H1 (cell line): ENCODE data around the gene CTTNBP2NL. TPM values are rescaled to one million over a fixed set of nuclear protein-coding genes. Genes with fewer than 3 reads are reported as not detected.

ENCODE experiments used
- CTCF ChIA-PET: fragments of 300-600 bp; sonication (Branson Sonifier 250); formaldehyde crosslinking; loops from one replicate; lab custom pipeline; 2021; ENCODE audit not compliant: partially characterized antibody; lab: Charles Lee
- POLR2A ChIA-PET: fragments of 300-600 bp; sonication (Branson Sonifier 250); formaldehyde crosslinking; loops from one replicate; lab custom pipeline; 2021; ENCODE audit warnings: inconsistent platforms; ENCODE audit not compliant: partially characterized antibody; lab: Charles Lee
- DNase-seq, 2 experiments: peaks; one replicate each; pipeline versions ENCODE4 v3.0.0 to v3.0.0-alpha.2; 2010 to 2022; ENCODE audit warnings: low spot score in 2 of 2, low read depth in 1 of 2, mixed read lengths in 1 of 2
- FAIRE-seq: peaks from 2 replicates; lab custom pipeline; 2011; peaks lifted over from hg19 to GRCh38; lab: Jason Lieb, UNC
- H2AFZ ChIP-seq: 2 replicates; pipeline ENCODE4 v1.8.1; 2012; ENCODE audit warnings: low read length, inconsistent platforms
- H2AK5ac ChIP-seq: 2 replicates; pipeline ENCODE4 v1.6.1; 2013; ENCODE audit warnings: low read depth, low read length
- H2BK120ac ChIP-seq: replicated peaks from 2 replicates; pipeline ENCODE3; 2013; ENCODE audit warnings: low read depth, low read length, inconsistent platforms
- H2BK12ac ChIP-seq: 2 replicates; pipeline ENCODE4 v1.6.1; 2013; ENCODE audit warnings: low read depth, low read length
- H2BK15ac ChIP-seq: 2 replicates; pipeline ENCODE4 v1.6.1; 2013; ENCODE audit warnings: low read length
- H2BK20ac ChIP-seq: 2 replicates; pipeline ENCODE4 v1.6.1; 2013; ENCODE audit warnings: low read length
- H2BK5ac ChIP-seq: 2 replicates; pipeline ENCODE4 v1.6.1; 2013; ENCODE audit warnings: low read depth, low read length
- H3K14ac ChIP-seq: 2 replicates; pipeline ENCODE4 v1.6.1; 2013; ENCODE audit warnings: inconsistent platforms; ENCODE audit not compliant: insufficient read length
- H3K18ac ChIP-seq: 2 replicates; pipeline ENCODE4 v1.6.1; 2013; ENCODE audit warnings: low read length; ENCODE audit errors: extremely low read depth
- H3K23ac ChIP-seq: 2 replicates; pipeline ENCODE4 v1.6.1; 2013; ENCODE audit warnings: inconsistent platforms; ENCODE audit not compliant: insufficient read length
- H3K23me2 ChIP-seq: 2 replicates; pipeline ENCODE4 v1.6.1; 2013; ENCODE audit warnings: low read depth, low read length
- H3K27ac ChIP-seq: 2 replicates; pipeline ENCODE4 v1.6.1; 2011; ENCODE audit warnings: low read depth, low read length, inconsistent platforms
- H3K27me3 ChIP-seq, 4 experiments: replicated peaks in 1 of 4; 1 replicate in 1 of 4; 2 replicates in 3 of 4; pipeline versions ENCODE4 v1.6.1 to v1.8.1; 2011 to 2013; ENCODE audit warnings: low read length in 3 of 4, mild to moderate bottlenecking in 3 of 4, inconsistent platforms in 2 of 4, mixed read lengths in 2 of 4, moderate library complexity in 1 of 4; ENCODE audit not compliant: control insufficient read depth in 3 of 4, insufficient read depth in 3 of 4; ENCODE audit errors: extremely low read depth in 1 of 4
- H3K36me3 ChIP-seq, 4 experiments: 2 replicates each; pipeline versions ENCODE4 v1.6.1 to v1.8.1; 2011 to 2013; ENCODE audit warnings: mild to moderate bottlenecking in 4 of 4, low read length in 3 of 4, moderate library complexity in 2 of 4, control low read depth in 1 of 4, inconsistent platforms in 1 of 4; ENCODE audit not compliant: insufficient read depth in 4 of 4, control insufficient read depth in 2 of 4
- H3K4ac ChIP-seq: replicated peaks from 2 replicates; pipeline ENCODE3; 2013; ENCODE audit warnings: low read length, low read depth, mixed read lengths, inconsistent platforms; ENCODE audit not compliant: insufficient read length
- H3K4me1 ChIP-seq, 4 experiments: replicated peaks in 1 of 4; 1 replicate in 1 of 4; 2 replicates in 3 of 4; pipeline versions ENCODE4 v1.6.1 to v1.8.1; 2011 to 2013; ENCODE audit warnings: low read length in 3 of 4, inconsistent platforms in 2 of 4, mixed read lengths in 1 of 4; ENCODE audit not compliant: insufficient read depth in 4 of 4, control insufficient read depth in 3 of 4
- H3K4me2 ChIP-seq, 2 experiments: 2 replicates each; pipeline versions ENCODE4 v1.6.1 to v1.8.1; 2011 to 2013; ENCODE audit warnings: low read depth in 2 of 2, low read length in 2 of 2, control low read depth in 1 of 2, inconsistent platforms in 1 of 2, mild to moderate bottlenecking in 1 of 2; ENCODE audit not compliant: insufficient read depth in 1 of 2
- H3K4me3 ChIP-seq, 4 experiments: fragments of 200-600, 300-600 bp in 1 of 4; sonication (generic), shearing (Covaris generic), sonication (Bioruptor Twin) in 1 of 4; 2 replicates each; pipeline versions ENCODE4 v1.5.1 to v1.8.1; 2011 to 2016; ENCODE audit warnings: low read length in 4 of 4, low read depth in 3 of 4, control low read depth in 2 of 4, inconsistent platforms in 2 of 4, mild to moderate bottlenecking in 2 of 4, mixed read lengths in 1 of 4, moderate library complexity in 1 of 4; ENCODE audit not compliant: insufficient read depth in 2 of 4; ENCODE audit errors: extremely low read depth in 1 of 4
- H3K56ac ChIP-seq: replicated peaks from 2 replicates; pipeline ENCODE3; 2013; ENCODE audit warnings: low read depth, mild to moderate bottlenecking, mixed read lengths, low read length, inconsistent platforms; ENCODE audit not compliant: insufficient read length
- H3K79me1 ChIP-seq: 2 replicates; pipeline ENCODE4 v1.6.1; 2013; ENCODE audit warnings: low read depth, low read length, control low read depth
- H3K79me2 ChIP-seq, 2 experiments: 2 replicates each; pipeline versions ENCODE4 v1.6.1 to v1.8.1; 2012 to 2013; ENCODE audit warnings: low read length in 2 of 2, mild to moderate bottlenecking in 2 of 2, inconsistent platforms in 1 of 2; ENCODE audit not compliant: insufficient read depth in 2 of 2, control insufficient read depth in 1 of 2
- H3K9ac ChIP-seq, 4 experiments: replicated peaks in 1 of 4; 1 replicate in 1 of 4; 2 replicates in 3 of 4; pipeline versions ENCODE4 v1.6.1 to v1.8.1; 2011 to 2013; ENCODE audit warnings: low read depth in 3 of 4, low read length in 3 of 4, control low read depth in 2 of 4, mild to moderate bottlenecking in 2 of 4, moderate library complexity in 2 of 4, inconsistent platforms in 1 of 4; ENCODE audit errors: extremely low read depth in 1 of 4
- H3K9me3 ChIP-seq, 2 experiments: 2 replicates each; pipeline versions ENCODE4 v1.6.1 to v1.8.1; 2012 to 2013; ENCODE audit warnings: mild to moderate bottlenecking in 2 of 2, moderate library complexity in 2 of 2, control low read depth in 1 of 2, inconsistent platforms in 1 of 2, low read depth in 1 of 2, low read length in 1 of 2, mixed read lengths in 1 of 2; ENCODE audit not compliant: insufficient read depth in 2 of 2
- H4K20me1 ChIP-seq, 2 experiments: replicated peaks in 1 of 2; 2 replicates each; pipeline versions ENCODE3 to v1.8.1; 2011 to 2013; ENCODE audit warnings: inconsistent platforms in 2 of 2, low read length in 2 of 2, mild to moderate bottlenecking in 1 of 2; ENCODE audit not compliant: insufficient read depth in 2 of 2, control insufficient read depth in 1 of 2
- H4K5ac ChIP-seq: 2 replicates; pipeline ENCODE4 v1.6.1; 2013; ENCODE audit warnings: low read length, low read depth, mixed read lengths, inconsistent platforms; ENCODE audit not compliant: insufficient read length
- H4K8ac ChIP-seq: 2 replicates; pipeline ENCODE4 v1.8.0; 2013; ENCODE audit warnings: mild to moderate bottlenecking, moderate library complexity, low read length, inconsistent platforms; ENCODE audit not compliant: insufficient read depth; ENCODE audit errors: extremely low read depth
- H4K91ac ChIP-seq: replicated peaks from 2 replicates; pipeline ENCODE3; 2013; ENCODE audit warnings: low read length, mixed read lengths, inconsistent platforms; ENCODE audit not compliant: insufficient read length
- ATF2 ChIP-seq: IDR thresholded peaks from 2 replicates; pipeline ENCODE4 v1.6.1; 2012; ENCODE audit warnings: low read length, inconsistent platforms
- BRCA1 ChIP-seq: IDR thresholded peaks from 2 replicates; pipeline ENCODE4 v1.6.1; 2012; ENCODE audit warnings: low read depth, low read length, improper control_type of control experiment
- CHD1 ChIP-seq: IDR thresholded peaks from 2 replicates; pipeline ENCODE4 v1.6.1; 2012; ENCODE audit warnings: low read depth, low read length, improper control_type of control experiment
- FOSL1 ChIP-seq: IDR thresholded peaks from 2 replicates; pipeline ENCODE4 v1.6.1; 2011; ENCODE audit warnings: mild to moderate bottlenecking, low read depth, low read length, moderate library complexity; ENCODE audit not compliant: insufficient read depth
- KDM1A ChIP-seq: fragments of 200-600, 300-600 bp; sonication (generic); IDR thresholded peaks from 2 replicates; pipeline ENCODE4 v1.7.1; 2016; ENCODE audit warnings: mild to moderate bottlenecking, low read length, borderline replicate concordance
- PHF8 ChIP-seq: fragments of 200-600 bp; sonication (generic); conservative IDR thresholded peaks from 2 replicates; pipeline ENCODE4 v1.7.1; 2012; ENCODE audit warnings: low read depth, mild to moderate bottlenecking, inconsistent platforms, low read length, moderate library complexity
- POLR2AphosphoS5 ChIP-seq: IDR thresholded peaks from 2 replicates; pipeline ENCODE4 v1.6.1; 2011; ENCODE audit warnings: low read depth, low read length
- SIN3A ChIP-seq, 2 experiments: IDR thresholded peaks in 1 of 2; conservative IDR thresholded peaks in 1 of 2; 2 replicates each; pipeline ENCODE4 v1.6.1; 2011 to 2012; ENCODE audit warnings: low read length in 2 of 2, improper control_type of control experiment in 1 of 2, low read depth in 1 of 2, mild to moderate bottlenecking in 1 of 2
- YY1 ChIP-seq: IDR thresholded peaks from 2 replicates; pipeline ENCODE4 v1.6.1; 2011; ENCODE audit warnings: low read depth, mild to moderate bottlenecking, low read length
- ZNF274 ChIP-seq: IDR thresholded peaks from 2 replicates; pipeline ENCODE4 v1.7.0; 2012; ENCODE audit warnings: low read length, borderline replicate concordance; ENCODE audit errors: extremely low read depth
- WGBS, 2 experiments: shearing (Covaris generic) in 1 of 2; methylation state at CpG; one replicate each; pipeline versions ENCODE4 v1.1.6 to v1.1.7; 2013 to 2015; ENCODE audit warnings: low lambda C conversion rate in 2 of 2, mixed read lengths in 2 of 2, inconsistent platforms in 1 of 2, low coverage in 1 of 2, missing lambda C conversion rate in 1 of 2; ENCODE audit not compliant: insufficient replicate concordance in 2 of 2, insufficient coverage in 1 of 2, insufficient read length in 1 of 2; ENCODE audit errors: extremely low coverage in 1 of 2, missing lambda C conversion rate in 1 of 2; 5-methylcytosine and 5-hydroxymethylcytosine counted together
- polyA plus RNA-seq, 7 experiments: library from polyadenylated mRNA; depleted of rRNA in 3 of 7; stranded (reverse) in 5 of 7; unstranded in 2 of 7; fragments of >200 nt in 5 of 7; fragments of 200-250 nt in 2 of 7; gene quantifications; 1 replicate in 5 of 7; 2 replicates in 1 of 7; 4 replicates in 1 of 7; pipeline versions ENCODE4 v1.2.1 to v1.2.3, GENCODE V29; 2011 to 2013; ENCODE audit warnings: missing spikeins in 2 of 7, mixed read lengths in 2 of 7
- total RNA-seq: library from RNA; stranded (reverse); fragmentation: NEBNext Ultra II Directional; extraction: Animal tissue kit (Norgen Biotek cat#: 25700); gene quantifications from 2 replicates; pipeline ENCODE4 v1.2.1, GENCODE V29; 2021

The CTTNBP2NL gene
- total and polyA plus RNA-seq, 2 of the 8 experiments (the other 6 are each of a cell fraction or from before 2014, with no cell fraction given) = 6.4 to 35.1 TPM

GRCh38 chr1:112466078-112466660 lies 70.2 kb downstream of the CTTNBP2NL start:
- CTCF ChIA-PET = interaction anchor here (0.6 to 7.9 kb wide), 37 partner anchors 9 to 1146 kb away, joined by 3 to 80 read pairs (median 4); partner anchors contain the start of genes CTTNBP2NL and MOV10
- TF ChIP-seq POLR2AphosphoS5 (peak; percentile 47; the same call in 1 of the 2 replicates), ATF2 (no peak), PHF8 (no peak), ZNF274 (no peak), SIN3A (conservative IDR thresholded peaks at IDR 0.05 in 1 of 2, IDR thresholded peaks at IDR 0.05 in 1 of 2; ENCODE audit: low read depth in 1 of 2, low read length in 2 of 2) (peak in 1 of 2 experiments; percentile 72; a peak in 1 of 4 replicates), BRCA1 (no peak), KDM1A (no peak; the same call in 1 of the 2 replicates), YY1 (peak; percentile 35; the same call in 1 of the 2 replicates), FOSL1 (no peak), CHD1 (no peak)

More at GRCh38 chr1:112466078-112466660, 70.2 kb downstream of the CTTNBP2NL start:
- Histone ChIP-seq H3K4me3 (peak overlapping the region in 2 of 4 experiments; percentile 10 to 37; a peak in 3 of 8 replicates), H3K27me3 (peaks cover 0 to 12% (median 3%) of the 10 kb centered on the region in 4 experiments; a peak in 4 of 7 replicates), H3K56ac (no peak overlapping the region), H4K91ac (no peak overlapping the region), H4K5ac (no peak overlapping the region), H3K23me2 (no peaks in the 10 kb centered on the region), H2BK20ac (no peak overlapping the region), H4K8ac (no peak overlapping the region; the same call in 1 of the 2 replicates), H3K4me1 (peaks cover 1 to 9% (median 5%) of the 10 kb centered on the region in 4 experiments; a peak in 5 of 7 replicates), H3K27ac (no peak overlapping the region), H2BK12ac (peak overlapping the region; percentile 78; the same call in 1 of the 2 replicates), H3K36me3 (no peaks in the 10 kb centered on the region), H3K4me2 (peak overlapping the region; percentile 11 to 56), H3K4ac (no peak overlapping the region), H4K20me1 (no peaks in the 10 kb centered on the region), H2BK5ac (no peak overlapping the region), H3K9ac (no peak overlapping the region), H2BK120ac (no peak overlapping the region), H2AFZ (peak overlapping the region; percentile 86; the same call in 1 of the 2 replicates), H3K79me2 (no peaks in the 10 kb centered on the region), H2BK15ac (no peak overlapping the region), H3K79me1 (no peaks in the 10 kb centered on the region), H2AK5ac (no peak overlapping the region), H3K9me3 (no peaks in the 10 kb centered on the region), H3K18ac (peak overlapping the region; percentile 29; the same call in 1 of the 2 replicates), H3K14ac (no peak overlapping the region), H3K23ac (no peak overlapping the region)
- POLR2A ChIA-PET = interaction anchor here (0.8 to 3.4 kb wide), 13 partner anchors 10 to 534 kb away, joined by 3 to 12 read pairs (median 3); partner anchors contain the start of genes CTTNBP2NL, MOV10 and RHOC
- FAIRE-seq (no peak), DNase-seq (peak; percentile 83 to 98)
- 6% methylated on average over 31 of the region's 31 CpGs; no CpG with 5 or more reads in 1 of the 2 experiments for WGBS, 2 experiments
